GM21390 (cell line): ENCODE results near the gene CTNNA2.

ENCODE experiments used
- ATAC-seq: cut with Tn5 transposase; IDR thresholded peaks from one replicate; pipeline ENCODE4 v1.9.1; 2021; ENCODE audit not compliant: unreplicated experiment

The CTNNA2 gene

DNA sequence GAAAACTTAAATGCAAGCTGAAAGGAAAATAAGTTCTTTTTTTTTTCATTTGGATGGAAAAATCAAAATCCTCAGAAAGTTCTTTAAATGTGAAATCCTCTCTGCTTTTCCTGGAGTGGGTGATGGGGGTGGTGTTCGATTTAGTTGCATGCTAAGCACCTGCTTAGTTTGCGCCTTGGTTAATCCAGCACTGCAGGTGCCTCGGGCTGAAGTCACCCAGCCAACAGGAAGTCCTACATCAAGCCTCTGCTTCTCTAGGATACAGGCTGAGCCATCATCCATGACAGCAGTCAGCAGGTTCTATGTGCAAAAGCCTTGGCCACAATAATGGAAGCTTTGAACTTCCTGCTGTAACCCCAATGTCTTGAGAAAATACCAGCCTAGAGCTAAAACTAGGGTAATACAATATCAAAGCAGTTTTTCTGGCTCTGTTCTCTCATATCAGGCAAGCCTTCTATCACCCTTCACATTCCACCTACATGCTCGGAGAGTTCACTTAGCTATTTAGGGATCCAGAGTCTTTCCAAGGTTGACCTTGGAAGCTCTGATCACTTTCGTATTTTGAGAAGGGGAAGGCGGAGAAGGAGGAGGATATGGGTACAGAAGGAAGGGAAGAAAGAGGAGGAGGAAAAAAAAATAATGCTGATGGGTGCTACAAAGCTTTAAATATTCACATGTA, 907.8 kb downstream of the CTNNA2 start:
- ATAC-seq, result no peak

GRCh38 chr2:80429251-80429650, 916.4 kb downstream of the CTNNA2 start:
- no peak for ATAC-seq

- ATAC-seq, result no peak
These were observed 925.1 kb downstream of the CTNNA2 start for GRCh38 chr2:80437959-80438358.

DNA sequence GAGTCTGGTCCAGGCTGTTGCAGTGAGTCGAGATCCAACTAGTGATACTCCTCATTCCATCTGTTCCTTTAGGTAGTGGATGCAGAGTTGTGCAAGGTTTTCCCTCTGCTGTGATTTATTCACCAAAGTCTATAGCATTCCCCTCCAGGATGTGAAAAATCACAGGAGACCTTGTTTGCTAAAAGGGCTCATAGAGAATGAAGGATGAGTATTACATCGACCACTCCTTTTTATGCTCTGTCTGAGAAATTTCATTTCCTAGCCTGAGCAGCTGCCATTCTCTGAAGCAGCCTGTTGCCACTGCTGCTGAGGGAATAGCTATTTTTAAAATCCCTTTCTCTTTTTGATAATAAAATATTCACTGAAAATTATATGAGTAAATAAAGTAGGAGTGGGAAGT, 925.8 kb downstream of the CTNNA2 start:
- ATAC-seq, result no peak

DNA sequence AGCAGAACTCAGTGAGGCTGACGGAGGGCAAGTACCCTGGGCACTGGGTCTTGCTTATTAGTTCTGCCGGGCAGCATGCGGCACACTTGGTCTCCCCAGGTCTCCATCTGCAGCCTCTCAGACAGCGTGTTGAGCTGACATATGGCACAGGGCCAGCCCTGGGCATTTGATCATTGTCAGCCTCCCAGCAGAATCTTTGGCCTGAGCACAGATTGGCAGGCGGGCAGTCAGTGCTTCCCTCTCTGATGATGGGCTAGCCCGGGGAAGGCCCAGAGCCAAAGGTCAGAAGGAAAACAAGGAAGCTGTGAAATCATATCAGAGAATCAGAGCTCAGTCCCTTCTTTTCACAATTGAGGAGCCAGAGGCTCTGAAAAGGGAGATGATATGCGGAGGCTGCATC, 941.8 kb downstream of the CTNNA2 start:
- ATAC-seq, result no peak

DNA sequence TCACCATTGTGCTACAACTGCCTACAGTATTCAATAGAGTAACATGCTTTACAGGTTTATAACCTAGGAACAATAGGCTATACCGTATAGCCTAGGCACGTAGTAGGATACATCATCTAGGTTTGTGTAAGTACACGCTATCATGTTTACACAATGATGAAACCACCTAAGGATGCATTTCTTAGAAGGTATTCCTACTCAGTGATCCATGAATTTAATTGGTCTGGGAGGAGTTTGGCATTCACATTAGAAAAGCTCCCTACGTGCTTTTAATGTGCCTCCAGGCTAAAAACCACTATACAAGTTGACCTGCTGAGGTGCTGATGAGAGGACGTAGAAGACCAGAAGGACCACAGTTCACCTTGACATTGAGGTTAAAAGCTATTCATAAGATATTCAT, 946.2 kb downstream of the CTNNA2 start:
- no peak for ATAC-seq

- ATAC-seq, result no peak
These were observed 948.8 kb downstream of the CTNNA2 start for GRCh38 chr2:80461505-80462197.

GRCh38 chr2:80462654-80463053, 949.8 kb downstream of the CTNNA2 start:
- no peak for ATAC-seq

DNA sequence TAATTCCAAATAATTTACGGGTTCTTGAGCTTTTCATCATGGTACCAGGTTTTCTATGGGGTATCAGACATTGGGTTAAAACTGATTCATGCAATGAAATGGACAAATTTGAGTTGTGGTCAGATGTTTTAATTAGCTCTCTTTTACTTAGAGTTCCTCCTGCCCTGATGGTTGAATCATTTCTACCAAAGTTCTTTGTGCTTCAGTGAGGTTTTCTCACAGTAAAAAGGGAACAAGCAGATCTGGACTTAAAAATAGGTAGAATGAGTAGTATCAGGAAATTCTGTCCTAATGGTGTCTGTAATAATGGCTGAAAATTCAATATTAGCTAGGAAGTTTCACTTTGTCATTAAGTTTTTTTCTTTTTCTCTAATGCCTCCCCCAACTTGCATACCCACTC, 951.4 kb downstream of the CTNNA2 start:
- no peak for ATAC-seq

GRCh38 chr2:80467262-80467811, 954.5 kb downstream of the CTNNA2 start:
- no peak for ATAC-seq

GRCh38 chr2:80469428-80469827, 956.6 kb downstream of the CTNNA2 start:
- ATAC-seq, result no peak

- ATAC-seq, result no peak
These were observed 960.2 kb downstream of the CTNNA2 start for GRCh38 chr2:80473069-80473468.

DNA sequence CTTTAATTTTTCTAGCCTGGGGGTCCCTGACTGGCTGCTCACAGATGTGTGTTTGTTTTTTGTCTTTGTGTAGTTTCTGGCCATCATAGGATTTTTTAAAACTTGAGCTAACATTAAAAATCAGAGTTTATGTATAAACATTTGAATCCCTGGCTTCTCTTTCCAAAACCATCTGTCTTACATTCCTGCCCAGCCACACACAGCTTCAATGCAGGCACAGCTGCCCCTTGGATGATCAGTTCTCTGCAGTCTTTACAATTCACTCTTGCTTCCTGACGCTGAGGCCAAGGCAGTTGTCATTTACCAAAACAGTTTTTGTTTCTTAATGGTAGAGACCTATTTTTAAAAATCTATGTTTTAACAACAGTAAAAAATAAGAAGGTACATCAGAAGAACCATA, 960.9 kb downstream of the CTNNA2 start:
- no peak for ATAC-seq

DNA sequence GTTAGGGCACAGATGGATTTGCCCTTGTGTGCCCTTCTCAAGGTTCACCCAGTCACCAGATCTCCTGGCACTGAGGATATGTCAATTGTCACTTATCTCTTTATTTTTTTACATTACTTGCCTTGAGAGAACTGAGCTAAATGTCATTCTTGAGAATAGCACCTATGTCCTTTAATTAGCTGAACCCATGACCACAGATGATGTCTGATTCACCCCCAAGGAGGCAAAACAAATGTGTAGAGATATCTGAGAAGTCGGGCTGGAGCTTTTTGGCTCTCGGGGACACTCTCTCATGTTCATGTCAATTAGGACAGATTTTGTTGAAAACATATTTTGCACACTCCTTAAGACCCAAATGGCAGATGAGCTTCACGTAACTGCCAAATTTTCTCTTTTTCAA, 963.1 kb downstream of the CTNNA2 start:
- no peak for ATAC-seq

DNA sequence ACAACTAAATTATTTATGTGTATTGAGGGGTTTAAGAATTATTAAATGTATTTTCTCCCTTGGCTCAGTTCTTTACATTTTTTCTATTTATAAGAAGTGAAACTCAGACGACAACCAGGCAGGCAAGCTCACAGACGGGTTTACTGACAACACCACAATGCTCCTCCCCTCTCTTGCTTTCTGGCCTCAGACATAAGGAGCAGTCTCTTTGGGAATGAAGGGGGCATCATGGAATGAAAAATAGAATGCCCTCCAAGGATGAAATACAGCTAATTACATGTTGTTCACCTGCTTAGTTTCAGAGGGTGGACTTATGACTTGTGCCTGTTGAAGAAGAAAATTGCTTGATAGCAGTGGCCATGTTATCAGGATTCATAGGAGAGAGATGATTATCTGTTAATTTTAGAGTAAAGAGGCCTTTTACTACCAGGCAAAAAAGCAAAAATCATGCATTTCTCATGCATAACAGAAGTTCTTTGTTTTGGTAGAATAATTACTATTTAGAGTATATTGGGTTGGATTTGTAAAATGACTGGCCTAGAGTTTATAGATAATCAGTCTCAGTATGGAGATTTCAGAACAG, 963.8 kb downstream of the CTNNA2 start:
- ATAC-seq, result no peak

DNA sequence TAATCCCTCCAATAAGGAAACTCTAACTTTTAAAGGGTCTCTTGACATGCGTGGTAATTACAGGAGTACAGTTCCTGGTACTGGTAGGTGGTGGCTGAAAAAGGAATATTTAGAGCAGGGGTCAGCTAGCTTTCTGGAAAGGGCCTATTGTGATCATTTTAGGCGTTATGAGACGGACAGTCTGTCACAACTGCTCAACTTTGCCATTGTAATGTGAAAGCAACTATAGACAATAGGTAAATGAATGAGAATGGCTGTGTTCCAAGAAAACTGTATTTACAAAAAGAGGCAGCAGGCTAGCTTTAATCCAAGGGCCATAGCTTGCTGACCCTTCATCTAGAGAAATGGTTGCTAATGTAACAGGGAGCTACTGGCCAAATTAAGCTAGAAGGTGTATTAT, 969.4 kb downstream of the CTNNA2 start:
- no peak for ATAC-seq

DNA sequence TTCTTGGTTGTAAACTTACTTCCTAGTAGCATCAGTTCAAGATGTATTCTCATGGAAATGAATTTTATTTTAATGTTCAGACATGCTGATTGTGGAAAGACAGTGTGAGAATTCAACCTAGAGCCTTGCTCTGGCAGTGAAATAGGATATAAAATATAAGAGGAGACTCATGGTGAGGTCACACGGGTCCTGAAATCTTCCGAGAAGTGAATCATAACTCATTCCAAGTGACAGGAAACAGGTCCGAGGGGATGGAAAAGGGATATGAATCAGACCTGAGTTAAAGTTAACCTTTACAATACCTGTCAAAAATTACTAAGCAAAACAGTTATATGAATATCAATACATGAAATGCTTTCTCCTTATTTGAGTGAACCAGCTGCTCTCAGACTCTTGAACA, 976.9 kb downstream of the CTNNA2 start:
- ATAC-seq, result no peak

- ATAC-seq, result no peak
These were observed 978.1 kb downstream of the CTNNA2 start for GRCh38 chr2:80490964-80491363.

- ATAC-seq, result no peak
These were observed 983.5 kb downstream of the CTNNA2 start for GRCh38 chr2:80496346-80496745.

DNA sequence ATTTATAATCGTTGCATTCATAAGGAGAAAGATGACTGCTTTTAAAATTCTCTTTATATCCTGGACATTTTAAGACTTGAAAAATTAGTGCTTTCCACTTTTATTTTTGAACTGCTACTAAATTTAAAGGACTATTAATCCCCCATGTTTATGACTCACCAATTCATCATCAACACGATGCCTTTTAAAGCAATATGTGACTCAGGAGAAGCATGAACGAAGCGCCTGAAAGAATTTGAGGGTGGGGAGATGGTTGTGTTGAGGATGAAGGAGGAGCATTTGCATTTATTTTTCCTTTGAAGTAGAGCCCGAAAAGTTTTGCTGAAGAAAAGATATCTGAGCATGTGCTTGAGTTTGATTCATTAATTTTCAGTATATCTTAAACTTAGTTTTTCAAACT, 983.9 kb downstream of the CTNNA2 start:
- no peak for ATAC-seq

DNA sequence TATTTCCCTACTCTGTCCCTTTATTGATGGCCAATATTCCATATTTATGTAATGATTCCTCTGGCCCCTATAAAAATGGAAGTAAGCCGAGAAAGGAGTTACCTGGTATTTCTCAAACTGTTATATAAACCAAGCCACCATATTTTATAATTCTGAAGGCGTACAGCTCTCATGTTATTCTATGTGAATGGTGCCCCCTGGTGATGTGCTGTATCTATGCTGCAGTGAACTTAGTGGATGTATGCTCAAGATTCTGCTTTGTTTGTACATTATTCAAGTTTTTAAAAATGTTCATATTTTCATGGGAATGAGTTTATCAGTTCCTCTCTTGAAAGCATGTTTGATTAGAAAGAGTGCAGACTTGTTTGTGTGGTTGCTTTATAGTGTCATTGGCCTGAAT, 986.2 kb downstream of the CTNNA2 start:
- ATAC-seq, result no peak
